GM12865 (cell line): ENCODE measurements around the gene TRABD.
"Not testable (repeated sequence)": the region's sequence is repeated elsewhere in the genome, so short reads cannot be mapped to it uniquely, and the experiment has no call there.

ENCODE experiments used
- DNase-seq: peaks from one replicate; pipeline ENCODE4 v3.0.0; 2010; ENCODE audit warnings: low read depth
- H3K4me3 ChIP-seq: 2 replicates; pipeline ENCODE4 v1.5.1; 2011; ENCODE audit warnings: mild to moderate bottlenecking, low read depth, low read length, control low read depth
- CTCF ChIP-seq: IDR thresholded peaks from 2 replicates; pipeline ENCODE4 v1.5.1; 2011; ENCODE audit warnings: low read length, control low read depth, low read depth, inconsistent platforms; ENCODE audit not compliant: insufficient read depth; ENCODE audit errors: missing control alignments

TRABD gene

GRCh38 chr22:50157709-50158375 is 27.9 kb upstream of the TRABD start:
- H3K4me3 ChIP-seq, result no peak overlapping the region
- TF ChIP-seq CTCF, result no peak
- DNase-seq, result no peak

- no peak overlapping the region for H3K4me3 ChIP-seq
- no peak for DNase-seq
- no peak for TF ChIP-seq CTCF
Measured at GRCh38 chr22:50160947-50161346, 24.8 kb upstream of the TRABD start.

- no peak for DNase-seq
- TF ChIP-seq CTCF, result no peak
- H3K4me3 ChIP-seq, result no peak overlapping the region
Measured at GRCh38 chr22:50161508-50162390, 24.0 kb upstream of the TRABD start.

GRCh38 chr22:50162391-50162956 is 23.2 kb upstream of the TRABD start:
- no peak for TF ChIP-seq CTCF
- no peak for DNase-seq
- no peak overlapping the region for H3K4me3 ChIP-seq

- no peak overlapping the region for H3K4me3 ChIP-seq
- DNase-seq, result no peak
- no peak for TF ChIP-seq CTCF
Measured at GRCh38 chr22:50165436-50166123, 20.1 kb upstream of the TRABD start.

GRCh38 chr22:50167689-50168489 is 17.8 kb upstream of the TRABD start:
- H3K4me3 ChIP-seq, result no peak overlapping the region
- DNase-seq, result no peak
- no peak for TF ChIP-seq CTCF

- not testable (repeated sequence) for DNase-seq, H3K4me3 ChIP-seq
Measured at GRCh38 chr22:50168490-50169180, 17.1 kb upstream of the TRABD start.
